Cardiac muscle cell (in vitro differentiated cells and primary cell): Measurements from ENCODE around the gene CACNA1C. TPM values are rescaled to one million over a fixed set of nuclear protein-coding genes. Genes with fewer than 3 reads are reported as not detected.

Experiments
- DNase-seq, 2 donors: peaks; one replicate each; pipeline versions ENCODE4 v3.0.0 to v3.0.0-alpha.2; 2010 to 2017; ENCODE audit warnings: low read depth in 1 of 2, low spot score in 1 of 2
- H3K27ac ChIP-seq: fragments of 200-600 bp; sonication (generic); 2 replicates; pipeline ENCODE4 v1.5.1; 2016
- H3K27me3 ChIP-seq: fragments of 200-600 bp; sonication (generic); 2 replicates; pipeline ENCODE4 v1.6.0; 2016; ENCODE audit warnings: control low read depth
- H3K36me3 ChIP-seq: fragments of 200-600 bp; sonication (generic); 2 replicates; pipeline ENCODE4 v1.5.1; 2016; ENCODE audit warnings: control low read depth
- H3K4me1 ChIP-seq: fragments of 200-600 bp; sonication (generic); 2 replicates; pipeline ENCODE4 v1.8.1; 2017; ENCODE audit warnings: low read depth, mild to moderate bottlenecking, mixed run types
- H3K4me3 ChIP-seq: fragments of 200-600 bp; sonication (generic); 2 replicates; pipeline ENCODE4 v1.5.1; 2016; ENCODE audit warnings: mild to moderate bottlenecking
- H3K9me3 ChIP-seq: fragments of 200-600 bp; sonication (generic); 2 replicates; pipeline ENCODE4 v1.5.1; 2017; ENCODE audit warnings: low read depth, mild to moderate bottlenecking, control low read depth
- CTCF ChIP-seq: IDR thresholded peaks from 2 replicates; pipeline ENCODE4 v1.5.1; 2012; ENCODE audit warnings: low read depth, mild to moderate bottlenecking, low read length
- polyA plus RNA-seq: library from polyadenylated mRNA; unstranded; fragments of >200 nt; fragmentation: Nextera tagmentation; extraction: Ambion mirVana; gene quantifications from 2 replicates; pipeline ENCODE4 v1.2.1, GENCODE V29; 2016
- total RNA-seq: library from RNA; depleted of rRNA; stranded (reverse); fragments of >200 nt; gene quantifications from 2 replicates; pipeline ENCODE4 v1.2.3, GENCODE V29; 2016

The CACNA1C gene
- total and polyA plus RNA-seq, 2 experiments from 2014 or later: 40.8 to 77.8 TPM

- DNase-seq: no peak
- peaks cover 31% of the 10 kb centered on the region for H3K4me1 ChIP-seq
- peak overlapping the region; percentile 99 for H3K27ac ChIP-seq
- no peaks in the 10 kb centered on the region for H3K27me3 ChIP-seq
- no peaks in the 10 kb centered on the region for H3K36me3 ChIP-seq
- no peaks in the 10 kb centered on the region for H3K9me3 ChIP-seq
- H3K4me3 ChIP-seq: no peak overlapping the region
- TF ChIP-seq CTCF: no peak
These were observed 282.7 kb downstream of the CACNA1C start for GRCh38 chr12:2335513-2335912.

GRCh38 chr12:2335916-2336315 is 283.1 kb downstream of the CACNA1C start:
- DNase-seq: no peak
- TF ChIP-seq CTCF: no peak
- H3K36me3 ChIP-seq: no peaks in the 10 kb centered on the region
- peaks cover 31% of the 10 kb centered on the region for H3K4me1 ChIP-seq
- H3K4me3 ChIP-seq: no peak overlapping the region
- no peaks in the 10 kb centered on the region for H3K9me3 ChIP-seq
- H3K27me3 ChIP-seq: no peaks in the 10 kb centered on the region
- peak overlapping the region; percentile 99 for H3K27ac ChIP-seq

- H3K9me3 ChIP-seq: no peaks in the 10 kb centered on the region
- no peak overlapping the region for H3K4me3 ChIP-seq
- no peak for TF ChIP-seq CTCF
- H3K27ac ChIP-seq: peak overlapping the region; percentile 99
- H3K27me3 ChIP-seq: no peaks in the 10 kb centered on the region
- no peaks in the 10 kb centered on the region for H3K36me3 ChIP-seq
- DNase-seq: peak; percentile 69 to 86
- H3K4me1 ChIP-seq: peaks cover 32% of the 10 kb centered on the region
These were observed 283.6 kb downstream of the CACNA1C start for GRCh38 chr12:2336409-2336829.

GRCh38 chr12:2337031-2338010 is 284.5 kb downstream of the CACNA1C start:
- DNase-seq: no peak
- no peak for TF ChIP-seq CTCF
- H3K4me1 ChIP-seq: peaks cover 36% of the 10 kb centered on the region
- no peaks in the 10 kb centered on the region for H3K36me3 ChIP-seq
- H3K27me3 ChIP-seq: no peaks in the 10 kb centered on the region
- peak overlapping the region; percentile 99 for H3K27ac ChIP-seq
- H3K9me3 ChIP-seq: no peaks in the 10 kb centered on the region
- H3K4me3 ChIP-seq: no peak overlapping the region

GRCh38 chr12:2338381-2338780 is 285.6 kb downstream of the CACNA1C start:
- no peak overlapping the region for H3K27ac ChIP-seq
- H3K27me3 ChIP-seq: no peaks in the 10 kb centered on the region
- DNase-seq: no peak
- H3K4me3 ChIP-seq: no peak overlapping the region
- peaks cover 37% of the 10 kb centered on the region for H3K4me1 ChIP-seq
- no peaks in the 10 kb centered on the region for H3K9me3 ChIP-seq
- H3K36me3 ChIP-seq: no peaks in the 10 kb centered on the region
- no peak for TF ChIP-seq CTCF
